ENCODE data around the gene TPM2.
"Not testable (repeated sequence)": the region's sequence is repeated elsewhere in the genome, so short reads cannot be mapped to it uniquely, and the experiment has no call there.

TPM2 gene

GRCh38 chr9:35643046-35643445, 46.7 kb downstream of the TPM2 start:
- Histone ChIP-seq H3K27me3 (no peaks in the 10 kb centered on the region), H3K4me3 (ENCODE audit: low read depth in 1 of 2, low read length in 1 of 2) (no peak overlapping the region), H3K9me3 (no peaks in the 10 kb centered on the region), H3K27ac (no peak overlapping the region), H3K36me3 (no peaks in the 10 kb centered on the region), H3K4me1 (ENCODE audit: control insufficient read depth in 1 of 2, insufficient read depth in 1 of 2, low read depth in 1 of 2, low read length in 1 of 2) (peaks cover 20 to 39% of the 10 kb centered on the region in 2 experiments)
- TF ChIP-seq CTCF (IDR thresholded peaks at IDR 0.05): no peak

- H3K36me3 ChIP-seq; H3K27ac ChIP-seq; H3K9me3 ChIP-seq; H3K27me3 ChIP-seq; H3K4me3 ChIP-seq (ENCODE audit: low read depth in 1 of 2, low read length in 1 of 2): not testable (repeated sequence)
- H3K4me1 ChIP-seq (ENCODE audit: control insufficient read depth in 1 of 2, insufficient read depth in 1 of 2, low read depth in 1 of 2, low read length in 1 of 2): peaks cover 12 to 30% of the 10 kb centered on the region in 2 experiments
Measured at GRCh38 chr9:35641478-35641877, 48.2 kb downstream of the TPM2 start.

GRCh38 chr9:35640431-35640830, 49.3 kb downstream of the TPM2 start:
- not testable (repeated sequence) for H3K4me3 ChIP-seq (ENCODE audit: low read depth in 1 of 2, low read length in 1 of 2)

GRCh38 chr9:35639631-35640030, 50.1 kb downstream of the TPM2 start:
- H3K4me3 ChIP-seq (ENCODE audit: low read depth in 1 of 2, low read length in 1 of 2): no peak overlapping the region
- no peaks in the 10 kb centered on the region for H3K36me3 ChIP-seq
- H3K27me3 ChIP-seq: no peaks in the 10 kb centered on the region
- peaks cover 4 to 21% of the 10 kb centered on the region in 2 experiments for H3K4me1 ChIP-seq (ENCODE audit: control insufficient read depth in 1 of 2, insufficient read depth in 1 of 2, low read depth in 1 of 2, low read length in 1 of 2)
- H3K27ac ChIP-seq: no peak overlapping the region
- no peak for TF ChIP-seq CTCF (IDR thresholded peaks at IDR 0.05)
- H3K9me3 ChIP-seq: no peaks in the 10 kb centered on the region

More at GRCh38 chr9:35640431-35640830, 49.3 kb downstream of the TPM2 start:
- H3K27ac ChIP-seq, H3K27me3 ChIP-seq, H3K36me3 ChIP-seq, H3K9me3 ChIP-seq: not testable (repeated sequence)
- H3K4me1 ChIP-seq (ENCODE audit: control insufficient read depth in 1 of 2, insufficient read depth in 1 of 2, low read depth in 1 of 2, low read length in 1 of 2): peaks cover 4 to 21% of the 10 kb centered on the region in 2 experiments

GRCh38 chr9:35639225-35639624, 50.5 kb downstream of the TPM2 start:
- H3K9me3 ChIP-seq; H3K36me3 ChIP-seq; H3K4me3 ChIP-seq (ENCODE audit: low read depth in 1 of 2, low read length in 1 of 2); H3K27me3 ChIP-seq; H3K27ac ChIP-seq: not testable (repeated sequence)
- peaks cover 4 to 21% of the 10 kb centered on the region in 2 experiments for H3K4me1 ChIP-seq (ENCODE audit: control insufficient read depth in 1 of 2, insufficient read depth in 1 of 2, low read depth in 1 of 2, low read length in 1 of 2)

- H3K36me3 ChIP-seq; H3K4me3 ChIP-seq (ENCODE audit: low read depth in 1 of 2, low read length in 1 of 2); H3K27ac ChIP-seq; H3K27me3 ChIP-seq; H3K9me3 ChIP-seq: not testable (repeated sequence)
- peaks cover 4 to 21% of the 10 kb centered on the region in 2 experiments for H3K4me1 ChIP-seq (ENCODE audit: control insufficient read depth in 1 of 2, insufficient read depth in 1 of 2, low read depth in 1 of 2, low read length in 1 of 2)
Measured at GRCh38 chr9:35638751-35639150, 51.0 kb downstream of the TPM2 start.

GRCh38 chr9:35637427-35637955, 52.2 kb downstream of the TPM2 start:
- not testable (repeated sequence) for H3K27ac ChIP-seq; H3K27me3 ChIP-seq; H3K9me3 ChIP-seq; H3K4me3 ChIP-seq (ENCODE audit: low read depth in 1 of 2, low read length in 1 of 2); H3K36me3 ChIP-seq
- H3K4me1 ChIP-seq (ENCODE audit: control insufficient read depth in 1 of 2, insufficient read depth in 1 of 2, low read depth in 1 of 2, low read length in 1 of 2): peaks cover 4 to 21% of the 10 kb centered on the region in 2 experiments

GRCh38 chr9:35636877-35637246, 52.9 kb downstream of the TPM2 start:
- H3K9me3 ChIP-seq; H3K27me3 ChIP-seq; H3K27ac ChIP-seq; H3K4me3 ChIP-seq (ENCODE audit: low read depth in 1 of 2, low read length in 1 of 2); H3K36me3 ChIP-seq: not testable (repeated sequence)
- H3K4me1 ChIP-seq (ENCODE audit: control insufficient read depth in 1 of 2, insufficient read depth in 1 of 2, low read depth in 1 of 2, low read length in 1 of 2): peaks cover 4 to 18% of the 10 kb centered on the region in 2 experiments
